GM19463 (cell line): ENCODE measurements around the gene NSD2.
A peak's percentile ranks its signal among the peaks of the same experiment; 100 is the strongest.
"Not testable (repeated sequence)": the region's sequence is repeated elsewhere in the genome, so short reads cannot be mapped to it uniquely, and the experiment has no call there.

Experiments used
- ATAC-seq: cut with Tn5 transposase; IDR thresholded peaks from one replicate; pipeline ENCODE4 v1.9.1; 2021; ENCODE audit warnings: mild to moderate bottlenecking, moderate library complexity; ENCODE audit not compliant: unreplicated experiment

NSD2 gene

GRCh38 chr4:1841887-1842210 lies 29.3 kb upstream of the NSD2 start:
- no peak for ATAC-seq

GRCh38 chr4:1842339-1842895 lies 28.8 kb upstream of the NSD2 start:
- no peak for ATAC-seq

- no peak for ATAC-seq
Measured at GRCh38 chr4:1842993-1843448, 28.2 kb upstream of the NSD2 start.

GRCh38 chr4:1843852-1844251 lies 27.3 kb upstream of the NSD2 start:
- no peak for ATAC-seq

- not testable (repeated sequence) for ATAC-seq
Measured at GRCh38 chr4:1844618-1845017, 26.6 kb upstream of the NSD2 start.

GRCh38 chr4:1846580-1846979 lies 24.6 kb upstream of the NSD2 start:
- ATAC-seq, result no peak

- ATAC-seq, result no peak
Measured at GRCh38 chr4:1850276-1850675, 20.9 kb upstream of the NSD2 start.

GRCh38 chr4:1851160-1851559 lies 20.0 kb upstream of the NSD2 start:
- ATAC-seq, result no peak

GRCh38 chr4:1851575-1852410 lies 19.4 kb upstream of the NSD2 start:
- ATAC-seq, result no peak

GRCh38 chr4:1852904-1853623 lies 18.1 kb upstream of the NSD2 start:
- ATAC-seq, result no peak

GRCh38 chr4:1854752-1855151 lies 16.4 kb upstream of the NSD2 start:
- no peak for ATAC-seq

- ATAC-seq, result peak; percentile 26
Measured at GRCh38 chr4:1855333-1856070, 15.7 kb upstream of the NSD2 start.

GRCh38 chr4:1856071-1856942 lies 14.9 kb upstream of the NSD2 start, which contains the start of gene LETM1:
LETM1 (minus strand) TSS chr4:1856156; CDS start chr4:1855950, 206 bp downstream.
- ATAC-seq, result peak; percentile 93

GRCh38 chr4:1856943-1857699 lies 14.1 kb upstream of the NSD2 start:
- ATAC-seq, result no peak

GRCh38 chr4:1857931-1858330 lies 13.3 kb upstream of the NSD2 start:
- ATAC-seq, result no peak

- ATAC-seq, result no peak
Measured at GRCh38 chr4:1859389-1859753, 11.8 kb upstream of the NSD2 start.

GRCh38 chr4:1862055-1862911 lies 8.9 kb upstream of the NSD2 start:
- no peak for ATAC-seq

GRCh38 chr4:1862961-1863296 lies 8.3 kb upstream of the NSD2 start:
- no peak for ATAC-seq
